Type B pancreatic cell (in vitro differentiated cells): ENCODE measurements around the gene CTNNBIP1. TPM values are rescaled to one million over a fixed set of nuclear protein-coding genes. Genes with fewer than 3 reads are reported as not detected.

ENCODE experiments used
- DNase-seq: peaks from one replicate; pipeline ENCODE4 v3.0.0; 2021; ENCODE audit warnings: mixed read lengths; ENCODE audit not compliant: unreplicated experiment; ENCODE audit errors: extremely low spot score
- H3K27ac Mint-ChIP-seq: 2 replicates; pipeline ENCODE4 v1.8.0; 2021; ENCODE audit warnings: mild to moderate bottlenecking, mixed read lengths
- H3K27me3 Mint-ChIP-seq: 2 replicates; pipeline ENCODE4 v1.8.0; 2021; ENCODE audit warnings: mixed read lengths
- H3K36me3 Mint-ChIP-seq: 2 replicates; pipeline ENCODE4 v1.8.0; 2021; ENCODE audit warnings: mixed read lengths
- H3K4me1 Mint-ChIP-seq: one replicate; pipeline ENCODE4 v1.8.0; 2021; ENCODE audit warnings: mixed read lengths; ENCODE audit not compliant: unreplicated experiment
- H3K4me3 Mint-ChIP-seq: 2 replicates; pipeline ENCODE4 v1.8.0; 2021; ENCODE audit warnings: mild to moderate bottlenecking, mixed read lengths
- H3K9me3 Mint-ChIP-seq: 2 replicates; pipeline ENCODE4 v1.8.0; 2021; ENCODE audit warnings: mixed read lengths
- CTCF ChIP-seq: fragments of 200-600 bp; sonication (generic); conservative IDR thresholded peaks from 2 replicates; pipeline ENCODE4 v1.5.0; 2021; ENCODE audit warnings: antibody characterized with exemption, mild to moderate bottlenecking
- total RNA-seq: library from RNA; stranded (reverse); gene quantifications from 2 replicates; pipeline ENCODE4 v1.2.1, GENCODE V29; 2021; ENCODE audit warnings: low replicate concordance

The CTNNBIP1 gene
- total RNA-seq, 1 donor from 2014 or later, result 54.1 TPM

- TF ChIP-seq CTCF, result no peak
- H3K9me3 Mint-ChIP-seq, result no peaks in the 10 kb centered on the region
- no peak overlapping the region for H3K27ac Mint-ChIP-seq
- no peak overlapping the region for H3K4me3 Mint-ChIP-seq
- no peaks in the 10 kb centered on the region for H3K27me3 Mint-ChIP-seq
- H3K36me3 Mint-ChIP-seq, result no peaks in the 10 kb centered on the region
- H3K4me1 Mint-ChIP-seq, result peaks cover 29% of the 10 kb centered on the region
- no peak for DNase-seq
Observed at GRCh38 chr1:9916452-9916851, 6.4 kb upstream of the CTNNBIP1 start.

- no peaks in the 10 kb centered on the region for H3K9me3 Mint-ChIP-seq
- peaks cover 37% of the 10 kb centered on the region for H3K4me1 Mint-ChIP-seq
- no peak overlapping the region for H3K27ac Mint-ChIP-seq
- no peaks in the 10 kb centered on the region for H3K36me3 Mint-ChIP-seq
- no peak for TF ChIP-seq CTCF
- no peak for DNase-seq
- H3K4me3 Mint-ChIP-seq, result peak overlapping the region; percentile 43
- no peaks in the 10 kb centered on the region for H3K27me3 Mint-ChIP-seq
Observed at GRCh38 chr1:9914610-9914937, 4.5 kb upstream of the CTNNBIP1 start.

GRCh38 chr1:9912264-9912936, 2.3 kb upstream of the CTNNBIP1 start:
- DNase-seq, result no peak
- Mint-ChIP-seq H3K36me3 (peaks cover 9% of the 10 kb centered on the region), H3K9me3 (no peaks in the 10 kb centered on the region), H3K27ac (peak overlapping the region; percentile 79), H3K4me1 (peaks cover 46% of the 10 kb centered on the region), H3K4me3 (peak overlapping the region; percentile 81), H3K27me3 (no peaks in the 10 kb centered on the region)
- TF ChIP-seq CTCF, result no peak

GRCh38 chr1:9910423-9911178, 532 bp upstream of the CTNNBIP1 start:
- TF ChIP-seq CTCF, result no peak
- Mint-ChIP-seq H3K36me3 (peaks cover 12% of the 10 kb centered on the region), H3K9me3 (no peaks in the 10 kb centered on the region), H3K27ac (peak overlapping the region; percentile 97), H3K27me3 (no peaks in the 10 kb centered on the region), H3K4me3 (peak overlapping the region; percentile 97), H3K4me1 (peaks cover 54% of the 10 kb centered on the region)
- DNase-seq, result peak; percentile 100

GRCh38 chr1:9909234-9910046, 629 bp downstream of the CTNNBIP1 start:
- peaks cover 13% of the 10 kb centered on the region for H3K36me3 Mint-ChIP-seq
- no peaks in the 10 kb centered on the region for H3K9me3 Mint-ChIP-seq
- no peak for DNase-seq
- H3K27me3 Mint-ChIP-seq, result no peaks in the 10 kb centered on the region
- H3K4me1 Mint-ChIP-seq, result peaks cover 56% of the 10 kb centered on the region
- peak overlapping the region; percentile 92 for H3K27ac Mint-ChIP-seq
- no peak for TF ChIP-seq CTCF
- peak overlapping the region; percentile 95 for H3K4me3 Mint-ChIP-seq
